CD4-positive, alpha-beta T cell (primary cell): Measurements from ENCODE around the gene ARHGAP15. TPM values are rescaled to one million over a fixed set of nuclear protein-coding genes. Genes with fewer than 3 reads are reported as not detected.
A peak's percentile ranks its signal among the peaks of the same experiment; 100 is the strongest.

ENCODE experiments used
- ATAC-seq: fragments of 200-7000 bp; cut with Tn5 transposase; one replicate; pipeline ENCODE4 v1.10.0; 2022; ENCODE audit warnings: mild to moderate bottlenecking; ENCODE audit not compliant: poor library complexity
- CTCF ChIA-PET: fragments of 350-600 bp; sonication (Branson Sonifier 250); formaldehyde crosslinking; loops from one replicate; lab custom pipeline; 2021; ENCODE audit warnings: antibody characterized with exemption, inconsistent platforms; lab: Charles Lee
- POLR2A ChIA-PET: fragments of 350-600 bp; sonication (Branson Sonifier 250); formaldehyde crosslinking; loops from one replicate; lab custom pipeline; 2021; ENCODE audit warnings: antibody characterized with exemption, inconsistent platforms; lab: Charles Lee
- DNase-seq, 14 experiments: peaks; one replicate each; pipeline ENCODE4 v3.0.0-alpha.2; 2013 to 2020; ENCODE audit warnings: mixed read lengths in 2 of 14
- H3K27ac ChIP-seq, 2 donors: one replicate each; pipeline versions ENCODE4 v1.5.1 to v1.7.0; 2013; ENCODE audit warnings: low read length in 2 of 2, low read depth in 1 of 2, mild to moderate bottlenecking in 1 of 2
- H3K27me3 ChIP-seq, 2 experiments: 1 replicate in 1 of 2; 2 replicates in 1 of 2; pipeline versions ENCODE4 v1.6.1 to v1.7.0; 2013; ENCODE audit warnings: low read length in 2 of 2, control low read depth in 1 of 2, mild to moderate bottlenecking in 1 of 2, moderate library complexity in 1 of 2; ENCODE audit not compliant: insufficient read depth in 2 of 2, control insufficient read depth in 1 of 2
- H3K36me3 ChIP-seq: one replicate; pipeline ENCODE4 v1.6.1; 2013; ENCODE audit warnings: low read length, control low read depth; ENCODE audit not compliant: insufficient read depth
- H3K4me1 ChIP-seq: one replicate; pipeline ENCODE4 v1.6.1; 2013; ENCODE audit warnings: low read length, control low read depth; ENCODE audit not compliant: insufficient read depth
- H3K4me3 ChIP-seq: one replicate; pipeline ENCODE4 v1.5.1; 2013; ENCODE audit warnings: mild to moderate bottlenecking, low read length, moderate library complexity
- H3K9me3 ChIP-seq, 2 experiments: 1 replicate in 1 of 2; 2 replicates in 1 of 2; pipeline versions ENCODE4 v1.6.1 to v1.7.0; 2013; ENCODE audit warnings: low read length in 2 of 2, mild to moderate bottlenecking in 2 of 2, control low read depth in 1 of 2, moderate library complexity in 1 of 2; ENCODE audit not compliant: control insufficient read depth in 1 of 2, insufficient read depth in 1 of 2
- H3K27ac Mint-ChIP-seq: one replicate; pipeline ENCODE4 v1.8.0; 2020; ENCODE audit warnings: mixed read lengths
- H3K27me3 Mint-ChIP-seq: one replicate; pipeline ENCODE4 v1.8.0; 2021; ENCODE audit warnings: mixed read lengths
- H3K36me3 Mint-ChIP-seq: one replicate; pipeline ENCODE4 v1.8.0; 2021; ENCODE audit warnings: low read depth, mixed read lengths
- H3K4me1 Mint-ChIP-seq: one replicate; pipeline ENCODE4 v1.8.0; 2021; ENCODE audit warnings: low read depth, mixed read lengths
- H3K4me3 Mint-ChIP-seq: one replicate; pipeline ENCODE4 v1.8.0; 2020; ENCODE audit warnings: mild to moderate bottlenecking, mixed read lengths
- H3K9me3 Mint-ChIP-seq: one replicate; pipeline ENCODE4 v1.8.0; 2020; ENCODE audit warnings: mixed read lengths
- CTCF ChIP-seq: fragments of 200-600 bp; IDR thresholded peaks from one replicate; pipeline ENCODE4 v1.8.0; 2022; ENCODE audit warnings: antibody characterized with exemption, mild to moderate bottlenecking
- intact Hi-C, 2 experiments: fragments of 100-400 bp; cut with DNase I in 1 of 2; cut with micrococcal nuclease in 1 of 2; formaldehyde crosslinking; loops; one replicate each; pipeline versions ENCODE4 v1.15.1 to v1.9.0; 2023 to 2025; cut with DNase I, micrococcal nuclease
- total RNA-seq, 174 experiments: library from RNA in 2 of 174; stranded (reverse) in 2 of 174; gene quantifications; one replicate each; pipeline ENCODE4 v1.2.3 and lab custom pipeline; 2021 to 2026

The ARHGAP15 gene
- total RNA-seq, 2 experiments from 2014 or later, result 158 to 165 TPM

GRCh38 chr2:143392358-143392757 lies 263.1 kb downstream of the ARHGAP15 start:
- peaks cover 74% of the 10 kb centered on the region for H3K4me1 Mint-ChIP-seq

GRCh38 chr2:143394062-143394461 lies 264.8 kb downstream of the ARHGAP15 start:
- Histone ChIP-seq H3K4me3 (no peak overlapping the region), H3K36me3 (peaks cover 12% of the 10 kb centered on the region), H3K27ac (no peak overlapping the region), H3K4me1 (no peaks in the 10 kb centered on the region), H3K9me3 (no peaks in the 10 kb centered on the region), H3K27me3 (no peaks in the 10 kb centered on the region)
- Mint-ChIP-seq H3K27ac (no peak overlapping the region), H3K4me3 (no peak overlapping the region), H3K4me1 (peaks cover 77% of the 10 kb centered on the region), H3K9me3 (no peaks in the 10 kb centered on the region), H3K27me3 (no peaks in the 10 kb centered on the region), H3K36me3 (peaks cover 48% of the 10 kb centered on the region)
- POLR2A ChIA-PET, result no interaction called here
- DNase-seq, result no peak
- ATAC-seq, result no peak
- intact Hi-C loops, result no loop called here
- TF ChIP-seq CTCF, result no peak
- CTCF ChIA-PET, result no interaction called here

More at GRCh38 chr2:143392358-143392757, 263.1 kb downstream of the ARHGAP15 start:
- ChIA-PET CTCF (no interaction called here), POLR2A (no interaction called here)
- Histone ChIP-seq H3K4me1 (no peaks in the 10 kb centered on the region), H3K36me3 (peaks cover 12% of the 10 kb centered on the region), H3K27me3 (no peaks in the 10 kb centered on the region), H3K9me3 (no peaks in the 10 kb centered on the region), H3K4me3 (no peak overlapping the region), H3K27ac (no peak overlapping the region)
- TF ChIP-seq CTCF, result no peak
- DNase-seq (no peak), ATAC-seq (no peak)
- Mint-ChIP-seq H3K36me3 (peaks cover 57% of the 10 kb centered on the region), H3K27me3 (no peaks in the 10 kb centered on the region), H3K27ac (peak overlapping the region; percentile 6), H3K4me3 (no peak overlapping the region), H3K9me3 (no peaks in the 10 kb centered on the region)
- intact Hi-C loops, result no loop called here

- Histone ChIP-seq H3K27ac (no peak overlapping the region), H3K4me1 (no peaks in the 10 kb centered on the region), H3K4me3 (no peak overlapping the region), H3K27me3 (no peaks in the 10 kb centered on the region), H3K9me3 (no peaks in the 10 kb centered on the region), H3K36me3 (no peaks in the 10 kb centered on the region)
- Mint-ChIP-seq H3K27ac (peak overlapping the region; percentile 15), H3K4me1 (peaks cover 72% of the 10 kb centered on the region), H3K9me3 (no peaks in the 10 kb centered on the region), H3K36me3 (peaks cover 24% of the 10 kb centered on the region), H3K4me3 (no peak overlapping the region), H3K27me3 (no peaks in the 10 kb centered on the region)
- DNase-seq (no peak), ATAC-seq (no peak)
- ChIA-PET POLR2A (no interaction called here), CTCF (interaction anchor here (1.3 kb wide), 1 partner anchor 13 kb away, joined by 3 read pairs; no protein-coding TSS in a partner anchor)
- intact Hi-C loops, result no loop called here
- no peak for TF ChIP-seq CTCF
Observed at GRCh38 chr2:143397884-143398614, 268.8 kb downstream of the ARHGAP15 start.
